Retinal pigment epithelial cell (primary cell): Measurements from ENCODE around the gene TSHZ2.
"Not testable (repeated sequence)": the region's sequence is repeated elsewhere in the genome, so short reads cannot be mapped to it uniquely, and the experiment has no call there.

ENCODE experiments used
- DNase-seq: peaks from one replicate; pipeline ENCODE4 v3.0.0-alpha.2; 2010; ENCODE audit warnings: low read depth
- H3K4me3 ChIP-seq: 2 replicates; pipeline ENCODE4 v1.5.1; 2011; ENCODE audit warnings: mild to moderate bottlenecking, low read length, control low read depth, moderate library complexity
- TF ChIP-seq, protein P1 (sequence below): conservative IDR thresholded peaks from 2 replicates; pipeline ENCODE4 v1.5.1; 2011; ENCODE audit warnings: low read depth, low read length, control low read depth, inconsistent platforms

The TSHZ2 gene

DNA sequence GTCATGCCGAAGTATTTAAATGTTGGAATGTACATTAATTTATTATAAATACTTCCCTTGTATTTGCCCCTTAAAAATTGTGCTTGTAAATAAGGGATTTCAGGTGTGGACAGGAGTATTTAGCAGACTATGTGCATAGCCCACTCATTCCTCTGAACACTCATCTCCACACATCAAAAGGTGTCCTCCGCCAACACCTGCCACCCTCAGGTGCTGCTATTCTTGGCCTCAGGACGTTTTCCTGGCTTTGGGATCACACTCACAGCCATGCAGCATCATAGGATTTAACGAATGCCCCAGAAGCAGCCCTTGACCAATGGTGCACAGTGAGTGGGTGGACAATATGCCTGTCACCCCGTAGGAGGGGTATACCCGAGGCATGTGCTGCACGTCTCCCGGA is 390.6 kb downstream of the TSHZ2 start:
- no peak overlapping the region for H3K4me3 ChIP-seq
- TF ChIP-seq, protein P1, sequence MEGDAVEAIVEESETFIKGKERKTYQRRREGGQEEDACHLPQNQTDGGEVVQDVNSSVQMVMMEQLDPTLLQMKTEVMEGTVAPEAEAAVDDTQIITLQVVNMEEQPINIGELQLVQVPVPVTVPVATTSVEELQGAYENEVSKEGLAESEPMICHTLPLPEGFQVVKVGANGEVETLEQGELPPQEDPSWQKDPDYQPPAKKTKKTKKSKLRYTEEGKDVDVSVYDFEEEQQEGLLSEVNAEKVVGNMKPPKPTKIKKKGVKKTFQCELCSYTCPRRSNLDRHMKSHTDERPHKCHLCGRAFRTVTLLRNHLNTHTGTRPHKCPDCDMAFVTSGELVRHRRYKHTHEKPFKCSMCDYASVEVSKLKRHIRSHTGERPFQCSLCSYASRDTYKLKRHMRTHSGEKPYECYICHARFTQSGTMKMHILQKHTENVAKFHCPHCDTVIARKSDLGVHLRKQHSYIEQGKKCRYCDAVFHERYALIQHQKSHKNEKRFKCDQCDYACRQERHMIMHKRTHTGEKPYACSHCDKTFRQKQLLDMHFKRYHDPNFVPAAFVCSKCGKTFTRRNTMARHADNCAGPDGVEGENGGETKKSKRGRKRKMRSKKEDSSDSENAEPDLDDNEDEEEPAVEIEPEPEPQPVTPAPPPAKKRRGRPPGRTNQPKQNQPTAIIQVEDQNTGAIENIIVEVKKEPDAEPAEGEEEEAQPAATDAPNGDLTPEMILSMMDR, result no peak
- no peak for DNase-seq

DNA sequence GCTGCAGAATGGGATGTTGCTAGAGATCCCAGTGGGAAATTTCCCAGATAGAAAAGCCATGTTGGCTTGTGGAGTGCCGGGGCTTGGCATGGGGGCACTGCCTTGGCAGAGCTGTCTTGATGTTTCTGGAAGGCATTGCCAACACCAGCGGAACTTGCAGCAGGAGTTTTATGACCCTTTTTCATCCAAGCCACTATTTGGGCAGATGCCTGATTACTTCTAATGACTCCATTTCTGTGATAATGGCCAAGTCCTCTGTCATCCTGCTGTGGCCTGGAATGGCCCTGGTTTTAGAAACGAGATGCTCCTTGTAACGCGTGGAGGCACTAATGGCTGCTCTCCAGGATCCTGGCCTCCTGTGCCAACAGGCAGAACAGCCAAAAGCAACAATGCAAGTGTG is 392.5 kb downstream of the TSHZ2 start:
- TF ChIP-seq, protein P1, result no peak

DNA sequence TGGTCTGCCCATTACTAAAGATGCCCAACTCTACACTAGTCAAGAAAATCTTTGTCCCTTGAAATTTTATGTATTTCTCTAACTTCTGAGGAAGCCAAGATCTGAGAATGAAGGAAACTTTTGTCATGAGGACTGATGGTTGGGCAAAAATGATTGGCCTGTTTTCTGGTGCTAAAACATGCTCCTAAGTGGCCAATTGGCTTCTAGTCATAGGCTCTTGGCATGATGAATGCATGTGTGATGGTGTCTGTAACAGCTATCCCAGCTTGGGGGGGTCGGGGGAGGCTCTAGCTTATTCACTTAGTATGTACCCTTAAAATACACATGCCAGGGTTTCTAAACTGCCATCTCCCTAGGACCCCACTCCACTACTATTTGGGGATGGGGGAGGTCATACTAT is 392.9 kb downstream of the TSHZ2 start:
- DNase-seq, result no peak
- TF ChIP-seq, protein P1, result no peak
- no peak overlapping the region for H3K4me3 ChIP-seq

More for the DNA sequence above, 392.5 kb downstream of the TSHZ2 start:
- no peak overlapping the region for H3K4me3 ChIP-seq
- DNase-seq, result no peak

DNA sequence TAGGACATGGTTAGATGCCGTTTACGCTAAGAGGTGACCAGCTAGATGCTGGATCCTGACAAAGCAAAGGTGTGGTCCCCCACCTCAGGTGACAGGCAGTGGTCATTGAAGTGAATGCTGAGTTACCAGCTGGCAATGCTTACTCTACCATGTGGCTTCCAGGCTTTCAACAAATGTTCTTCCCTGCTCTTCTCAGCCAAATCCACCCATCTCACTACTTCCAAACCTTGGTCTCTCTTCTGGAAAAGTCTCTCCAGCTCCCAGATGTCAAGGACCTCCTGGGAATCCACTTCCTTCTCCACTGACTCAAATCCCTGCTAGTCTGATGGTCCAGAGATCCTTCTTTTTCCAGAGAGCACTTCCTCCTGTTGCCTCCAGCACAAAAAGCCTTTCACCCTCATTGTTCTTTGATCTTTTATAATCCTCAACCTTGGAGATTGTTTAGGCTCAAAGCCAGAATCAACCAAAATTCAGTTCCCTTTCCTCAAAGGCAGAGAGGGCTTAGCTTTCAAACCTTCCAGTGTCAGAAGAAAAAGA is 393.4 kb downstream of the TSHZ2 start:
- DNase-seq, result no peak
- TF ChIP-seq, protein P1, result no peak
- no peak overlapping the region for H3K4me3 ChIP-seq

DNA sequence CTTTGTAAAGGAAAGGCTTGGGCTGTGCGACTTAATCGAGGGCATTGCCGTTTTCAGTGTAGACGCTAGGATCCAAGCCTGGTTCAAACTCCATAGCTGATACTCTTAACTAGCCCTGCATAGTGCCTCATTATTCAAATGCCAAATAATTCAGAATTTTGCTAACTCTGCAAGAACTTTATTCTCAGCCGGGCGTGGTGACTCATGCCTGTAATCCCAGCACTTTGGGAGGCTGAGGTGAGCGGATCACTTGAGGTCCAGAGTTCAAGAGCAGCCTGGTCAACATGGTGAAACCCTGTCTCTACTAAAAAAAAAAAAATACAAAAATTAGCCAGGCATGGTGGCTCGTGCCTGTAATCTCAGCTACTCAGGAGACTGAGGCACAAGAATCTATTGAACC is 394.8 kb downstream of the TSHZ2 start:
- not testable (repeated sequence) for DNase-seq, H3K4me3 ChIP-seq

DNA sequence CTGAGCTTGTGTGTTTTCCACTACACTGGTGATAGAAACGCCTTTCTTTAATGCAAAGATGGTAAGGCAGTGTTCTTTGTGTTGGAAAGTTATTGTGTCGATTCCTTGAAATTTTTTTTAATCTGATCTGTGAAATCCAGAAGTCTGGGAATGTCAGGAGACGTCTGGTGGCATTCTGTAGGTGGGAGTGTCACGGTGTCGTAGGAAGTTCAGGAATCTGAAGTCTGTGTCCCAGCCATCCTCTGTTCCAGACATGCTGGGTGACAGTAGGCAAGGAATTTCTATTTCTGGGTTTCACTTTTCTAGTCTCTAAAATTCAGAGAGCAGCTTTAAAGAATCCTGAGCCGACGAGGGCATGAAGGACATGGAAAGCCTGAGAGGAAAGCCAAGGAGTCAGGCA is 397.7 kb downstream of the TSHZ2 start:
- TF ChIP-seq, protein P1, result no peak
- H3K4me3 ChIP-seq, result no peak overlapping the region
- DNase-seq, result no peak

DNA sequence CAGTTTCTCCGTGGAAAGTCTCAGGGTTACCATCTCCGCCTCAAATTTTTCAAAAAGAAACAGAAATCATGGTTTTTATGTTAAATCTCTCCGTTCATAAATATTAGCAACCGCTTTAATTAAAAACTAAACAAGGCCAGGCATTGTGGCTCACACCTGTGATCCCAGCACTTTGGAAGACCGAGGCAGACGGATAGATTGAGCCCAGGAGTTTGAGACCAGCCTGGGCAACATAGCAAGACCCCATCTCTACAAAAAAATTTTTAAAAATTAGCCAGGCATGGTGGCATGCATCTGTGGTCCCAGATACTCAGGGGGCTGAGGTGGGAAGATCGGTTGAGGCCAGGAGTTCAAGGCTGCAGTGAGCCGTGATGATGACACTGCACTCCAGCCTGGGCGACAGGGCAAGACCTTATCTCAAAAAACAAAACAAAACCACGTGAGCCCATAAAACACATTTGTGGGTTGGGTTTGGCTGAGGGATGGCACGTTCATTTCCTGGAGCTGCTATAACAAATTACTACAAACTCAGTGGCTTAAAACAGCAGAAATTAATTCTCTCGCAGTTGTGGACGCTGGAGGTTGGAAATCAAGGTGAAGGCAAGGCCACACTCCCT is 398.3 kb downstream of the TSHZ2 start:
- TF ChIP-seq, protein P1, result no peak
- no peak for DNase-seq
- H3K4me3 ChIP-seq, result no peak overlapping the region

DNA sequence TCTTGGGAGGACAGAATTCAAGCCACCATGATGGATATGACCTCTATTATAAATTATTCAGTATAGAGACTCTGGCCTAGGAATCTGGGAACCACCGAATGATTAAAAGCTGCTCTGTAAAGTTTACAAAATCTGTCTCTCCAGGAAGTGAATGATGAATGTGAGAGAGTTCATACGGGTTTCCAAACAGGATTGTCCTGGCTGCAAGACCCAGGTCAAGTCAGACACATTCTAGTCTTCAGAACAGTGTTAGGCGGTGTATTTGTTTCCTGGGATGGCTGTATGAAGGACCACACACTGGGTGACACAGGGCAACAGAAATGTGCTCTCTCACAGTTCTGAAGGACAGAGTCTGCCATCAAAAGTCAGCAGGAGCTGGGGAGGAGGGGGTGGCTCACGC is 399.1 kb downstream of the TSHZ2 start:
- H3K4me3 ChIP-seq, result no peak overlapping the region
- DNase-seq, result no peak
- TF ChIP-seq, protein P1, result no peak
